ENCODE measurements around the gene BNC2.

Gene BNC2

DNA sequence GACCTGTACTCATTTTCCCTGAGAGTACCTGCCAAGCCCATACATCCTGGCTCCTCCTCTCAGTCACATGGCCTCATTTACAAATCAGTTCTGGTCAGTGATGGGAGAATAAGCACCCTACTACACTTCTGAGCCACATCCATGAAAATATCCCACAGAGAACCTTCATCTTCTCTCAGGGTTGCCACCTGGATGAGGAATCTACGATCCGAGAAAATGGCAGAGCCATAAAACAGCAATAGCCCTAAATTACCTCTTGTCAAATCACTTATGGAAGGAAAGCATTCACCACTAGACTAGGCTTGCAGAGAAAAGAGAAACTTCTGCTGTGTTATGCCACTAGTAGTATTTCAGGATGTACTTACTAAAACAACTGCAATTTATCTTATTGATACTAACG is 324.8 kb downstream of the BNC2 start:
- H3K27ac ChIP-seq (ENCODE audit: extremely low read depth, low read depth, low read length) = no peak overlapping the region
- no peaks in the 10 kb centered on the region for H3K36me3 ChIP-seq (ENCODE audit: control insufficient read depth in 2 of 2, insufficient read depth in 1 of 2, low read length in 2 of 2)
- TF ChIP-seq, protein P1, sequence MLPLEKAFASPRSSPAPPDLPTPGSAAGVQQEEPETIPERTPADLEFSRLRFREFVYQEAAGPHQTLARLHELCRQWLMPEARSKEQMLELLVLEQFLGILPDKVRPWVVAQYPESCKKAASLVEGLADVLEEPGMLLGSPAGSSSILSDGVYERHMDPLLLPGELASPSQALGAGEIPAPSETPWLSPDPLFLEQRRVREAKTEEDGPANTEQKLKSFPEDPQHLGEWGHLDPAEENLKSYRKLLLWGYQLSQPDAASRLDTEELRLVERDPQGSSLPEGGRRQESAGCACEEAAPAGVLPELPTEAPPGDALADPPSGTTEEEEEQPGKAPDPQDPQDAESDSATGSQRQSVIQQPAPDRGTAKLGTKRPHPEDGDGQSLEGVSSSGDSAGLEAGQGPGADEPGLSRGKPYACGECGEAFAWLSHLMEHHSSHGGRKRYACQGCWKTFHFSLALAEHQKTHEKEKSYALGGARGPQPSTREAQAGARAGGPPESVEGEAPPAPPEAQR (tag by site-specific recombination; IDR thresholded peaks at IDR 0.05) = no peak
- TF ChIP-seq ZXDB (tag by site-specific recombination; IDR thresholded peaks at IDR 0.05) (no peak), ZNF202 (tag by site-specific recombination; IDR thresholded peaks at IDR 0.05; ENCODE audit: borderline replicate concordance) (no peak), ZNF114 (tag by site-specific recombination; IDR thresholded peaks at IDR 0.05) (no peak), ZNF561 (tag by site-specific recombination; IDR thresholded peaks at IDR 0.05; ENCODE audit: borderline replicate concordance) (no peak), ZNF830 (tag by site-specific recombination; IDR thresholded peaks at IDR 0.05; ENCODE audit: low read depth) (no peak), ZBTB17 (tag by site-specific recombination; IDR thresholded peaks at IDR 0.05) (no peak), ZNF585B (tag by site-specific recombination; IDR thresholded peaks at IDR 0.05) (no peak), SETDB1 (IDR thresholded peaks at IDR 0.05; ENCODE audit: insufficient read length, low read length) (no peak), ZNF184 (tag by site-specific recombination; IDR thresholded peaks at IDR 0.05) (no peak), ZNF521 (tag by site-specific recombination; IDR thresholded peaks at IDR 0.05) (no peak)
- TF ChIP-seq, protein P2, sequence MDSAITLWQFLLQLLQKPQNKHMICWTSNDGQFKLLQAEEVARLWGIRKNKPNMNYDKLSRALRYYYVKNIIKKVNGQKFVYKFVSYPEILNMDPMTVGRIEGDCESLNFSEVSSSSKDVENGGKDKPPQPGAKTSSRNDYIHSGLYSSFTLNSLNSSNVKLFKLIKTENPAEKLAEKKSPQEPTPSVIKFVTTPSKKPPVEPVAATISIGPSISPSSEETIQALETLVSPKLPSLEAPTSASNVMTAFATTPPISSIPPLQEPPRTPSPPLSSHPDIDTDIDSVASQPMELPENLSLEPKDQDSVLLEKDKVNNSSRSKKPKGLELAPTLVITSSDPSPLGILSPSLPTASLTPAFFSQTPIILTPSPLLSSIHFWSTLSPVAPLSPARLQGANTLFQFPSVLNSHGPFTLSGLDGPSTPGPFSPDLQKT (IDR thresholded peaks at IDR 0.05; ENCODE audit: borderline replicate concordance, low read depth, low read length) = no peak
- TF ChIP-seq, protein P3, sequence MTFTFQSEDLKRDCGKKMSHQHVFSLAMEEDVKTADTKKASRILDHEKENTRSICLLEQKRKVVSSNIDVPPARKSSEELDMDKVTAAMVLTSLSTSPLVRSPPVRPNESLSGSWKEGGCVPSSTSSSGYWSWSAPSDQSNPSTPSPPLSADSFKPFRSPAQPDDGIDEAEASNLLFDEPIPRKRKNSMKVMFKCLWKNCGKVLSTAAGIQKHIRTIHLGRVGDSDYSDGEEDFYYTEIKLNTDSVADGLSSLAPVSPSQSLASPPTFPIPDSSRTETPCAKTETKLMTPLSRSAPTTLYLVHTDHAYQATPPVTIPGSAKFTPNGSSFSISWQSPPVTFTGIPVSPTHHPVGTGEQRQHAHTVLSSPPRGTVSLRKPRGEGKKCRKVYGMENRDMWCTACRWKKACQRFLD (tag by site-specific recombination; IDR thresholded peaks at IDR 0.05) = no peak
- TF ChIP-seq, protein P4, sequence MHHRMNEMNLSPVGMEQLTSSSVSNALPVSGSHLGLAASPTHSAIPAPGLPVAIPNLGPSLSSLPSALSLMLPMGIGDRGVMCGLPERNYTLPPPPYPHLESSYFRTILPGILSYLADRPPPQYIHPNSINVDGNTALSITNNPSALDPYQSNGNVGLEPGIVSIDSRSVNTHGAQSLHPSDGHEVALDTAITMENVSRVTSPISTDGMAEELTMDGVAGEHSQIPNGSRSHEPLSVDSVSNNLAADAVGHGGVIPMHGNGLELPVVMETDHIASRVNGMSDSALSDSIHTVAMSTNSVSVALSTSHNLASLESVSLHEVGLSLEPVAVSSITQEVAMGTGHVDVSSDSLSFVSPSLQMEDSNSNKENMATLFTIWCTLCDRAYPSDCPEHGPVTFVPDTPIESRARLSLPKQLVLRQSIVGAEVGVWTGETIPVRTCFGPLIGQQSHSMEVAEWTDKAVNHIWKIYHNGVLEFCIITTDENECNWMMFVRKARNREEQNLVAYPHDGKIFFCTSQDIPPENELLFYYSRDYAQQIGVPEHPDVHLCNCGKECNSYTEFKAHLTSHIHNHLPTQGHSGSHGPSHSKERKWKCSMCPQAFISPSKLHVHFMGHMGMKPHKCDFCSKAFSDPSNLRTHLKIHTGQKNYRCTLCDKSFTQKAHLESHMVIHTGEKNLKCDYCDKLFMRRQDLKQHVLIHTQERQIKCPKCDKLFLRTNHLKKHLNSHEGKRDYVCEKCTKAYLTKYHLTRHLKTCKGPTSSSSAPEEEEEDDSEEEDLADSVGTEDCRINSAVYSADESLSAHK (tag by site-specific recombination; IDR thresholded peaks at IDR 0.05) = no peak
- TF ChIP-seq, protein P5, sequence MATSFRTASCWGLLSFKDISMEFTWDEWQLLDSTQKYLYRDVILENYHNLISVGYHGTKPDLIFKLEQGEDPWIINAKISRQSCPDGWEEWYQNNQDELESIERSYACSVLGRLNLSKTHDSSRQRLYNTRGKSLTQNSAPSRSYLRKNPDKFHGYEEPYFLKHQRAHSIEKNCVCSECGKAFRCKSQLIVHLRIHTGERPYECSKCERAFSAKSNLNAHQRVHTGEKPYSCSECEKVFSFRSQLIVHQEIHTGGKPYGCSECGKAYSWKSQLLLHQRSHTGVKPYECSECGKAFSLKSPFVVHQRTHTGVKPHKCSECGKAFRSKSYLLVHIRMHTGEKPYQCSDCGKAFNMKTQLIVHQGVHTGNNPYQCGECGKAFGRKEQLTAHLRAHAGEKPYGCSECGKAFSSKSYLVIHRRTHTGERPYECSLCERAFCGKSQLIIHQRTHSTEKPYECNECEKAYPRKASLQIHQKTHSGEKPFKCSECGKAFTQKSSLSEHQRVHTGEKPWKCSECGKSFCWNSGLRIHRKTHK (tag by site-specific recombination; IDR thresholded peaks at IDR 0.05) = no peak
- no peaks in the 10 kb centered on the region for H3K9me3 ChIP-seq (ENCODE audit: control insufficient read depth, insufficient read depth, low read depth, low read length)
- H3K4me1 ChIP-seq (ENCODE audit: control insufficient read depth, insufficient read depth, low read length) = peaks cover 6% of the 10 kb centered on the region; the same call in 1 of the 2 replicates
- POLR2A ChIA-PET = no interaction called here
- no peak overlapping the region for H3K4me3 ChIP-seq (ENCODE audit: low read depth, low read length)
- CTCF ChIA-PET = interaction anchor here (0.7 kb wide), 1 partner anchor 27 kb away, joined by 3 read pairs; no protein-coding TSS in a partner anchor

DNA sequence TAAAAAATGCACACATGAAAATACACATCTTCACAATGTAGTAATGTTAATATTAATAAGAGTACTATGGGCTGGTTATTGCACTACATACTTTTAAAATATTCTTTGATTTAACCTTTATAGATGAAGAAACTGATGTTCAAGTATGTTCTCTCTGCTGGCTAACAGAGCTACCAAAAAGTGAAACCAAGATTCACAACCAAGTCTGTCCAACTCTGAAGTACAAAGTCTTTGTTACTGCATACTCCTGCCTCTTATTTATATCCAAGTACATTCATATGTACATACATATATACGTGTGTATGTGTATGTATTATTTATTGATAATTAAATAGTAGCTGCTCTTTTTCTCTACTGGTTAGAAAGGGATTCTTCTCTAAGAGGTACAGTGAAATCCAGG is 325.6 kb downstream of the BNC2 start:
- H3K27ac ChIP-seq (ENCODE audit: extremely low read depth, low read depth, low read length) = no peak overlapping the region
- H3K36me3 ChIP-seq (ENCODE audit: control insufficient read depth in 2 of 2, insufficient read depth in 1 of 2, low read length in 2 of 2) = no peaks in the 10 kb centered on the region
- no peaks in the 10 kb centered on the region for H3K9me3 ChIP-seq (ENCODE audit: control insufficient read depth, insufficient read depth, low read depth, low read length)
- no peak for TF ChIP-seq SP2 (tag by site-specific recombination; IDR thresholded peaks at IDR 0.05)
- no peak for TF ChIP-seq YY2 (tag by site-specific recombination; IDR thresholded peaks at IDR 0.05)
- TF ChIP-seq, protein P6, sequence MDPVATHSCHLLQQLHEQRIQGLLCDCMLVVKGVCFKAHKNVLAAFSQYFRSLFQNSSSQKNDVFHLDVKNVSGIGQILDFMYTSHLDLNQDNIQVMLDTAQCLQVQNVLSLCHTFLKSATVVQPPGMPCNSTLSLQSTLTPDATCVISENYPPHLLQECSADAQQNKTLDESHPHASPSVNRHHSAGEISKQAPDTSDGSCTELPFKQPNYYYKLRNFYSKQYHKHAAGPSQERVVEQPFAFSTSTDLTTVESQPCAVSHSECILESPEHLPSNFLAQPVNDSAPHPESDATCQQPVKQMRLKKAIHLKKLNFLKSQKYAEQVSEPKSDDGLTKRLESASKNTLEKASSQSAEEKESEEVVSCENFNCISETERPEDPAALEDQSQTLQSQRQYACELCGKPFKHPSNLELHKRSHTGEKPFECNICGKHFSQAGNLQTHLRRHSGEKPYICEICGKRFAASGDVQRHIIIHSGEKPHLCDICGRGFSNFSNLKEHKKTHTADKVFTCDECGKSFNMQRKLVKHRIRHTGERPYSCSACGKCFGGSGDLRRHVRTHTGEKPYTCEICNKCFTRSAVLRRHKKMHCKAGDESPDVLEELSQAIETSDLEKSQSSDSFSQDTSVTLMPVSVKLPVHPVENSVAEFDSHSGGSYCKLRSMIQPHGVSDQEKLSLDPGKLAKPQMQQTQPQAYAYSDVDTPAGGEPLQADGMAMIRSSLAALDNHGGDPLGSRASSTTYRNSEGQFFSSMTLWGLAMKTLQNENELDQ (tag by site-specific recombination; IDR thresholded peaks at IDR 0.05; ENCODE audit: low read depth) = no peak
- TF ChIP-seq ZNF2 (tag by site-specific recombination; IDR thresholded peaks at IDR 0.05) = no peak
- TF ChIP-seq ZNF239 (tag by site-specific recombination; IDR thresholded peaks at IDR 0.05) = no peak
- TF ChIP-seq EGR2 (tag by site-specific recombination; IDR thresholded peaks at IDR 0.05; ENCODE audit: low read depth) = no peak
- no peak for TF ChIP-seq ZNF558 (tag by site-specific recombination; IDR thresholded peaks at IDR 0.05)
- no peak for TF ChIP-seq ZSCAN30 (tag by site-specific recombination; IDR thresholded peaks at IDR 0.05)
- TF ChIP-seq GLIS1 (tag by site-specific recombination; IDR thresholded peaks at IDR 0.05) = no peak
- TF ChIP-seq ZNF792 (tag by site-specific recombination; IDR thresholded peaks at IDR 0.05) = no peak
- POLR2A ChIA-PET = no interaction called here
- no peak overlapping the region for H3K4me3 ChIP-seq (ENCODE audit: low read depth, low read length)
- CTCF ChIA-PET = interaction anchor here (0.6 to 0.7 kb wide), 3 partner anchors 13 to 29 kb away, joined by 3 to 4 read pairs (median 3); no protein-coding TSS in a partner anchor
- H3K4me1 ChIP-seq (ENCODE audit: control insufficient read depth, insufficient read depth, low read length) = peaks cover 6% of the 10 kb centered on the region; the same call in 1 of the 2 replicates

All from HEK293 (cell line).